Suprapubic skin (tissue), 4 donors: ENCODE measurements around the gene PLCG2. TPM values are rescaled to one million over a fixed set of nuclear protein-coding genes. Genes with fewer than 3 reads are reported as not detected.

ENCODE experiments used
- DNase-seq, 2 donors: peaks; one replicate each; pipeline ENCODE4 v3.0.0-alpha.2; 2019; ENCODE audit warnings: low spot score in 2 of 2
- H3K27ac ChIP-seq: fragments of 200-600 bp; sonication (generic); one replicate; pipeline ENCODE4 v1.5.1; 2019
- H3K27me3 ChIP-seq: fragments of 200-600 bp; sonication (generic); one replicate; pipeline ENCODE4 v1.5.1; 2019
- H3K36me3 ChIP-seq: fragments of 200-600 bp; sonication (generic); one replicate; pipeline ENCODE4 v1.5.1; 2019
- H3K4me1 ChIP-seq: fragments of 200-600 bp; sonication (generic); one replicate; pipeline ENCODE4 v1.5.1; 2019
- H3K4me3 ChIP-seq: fragments of 200-600 bp; sonication (generic); one replicate; pipeline ENCODE4 v1.5.1; 2019; ENCODE audit warnings: mild to moderate bottlenecking
- H3K9me3 ChIP-seq: fragments of 200-600 bp; sonication (generic); one replicate; pipeline ENCODE4 v1.5.1; 2019
- CTCF ChIP-seq, 2 donors: fragments of 200-600 bp in 1 of 2; fragments of 450-650 bp in 1 of 2; sonication (generic) in 1 of 2; IDR thresholded peaks; one replicate each; pipeline ENCODE4 v1.5.1; 2016 to 2019; ENCODE audit warnings: antibody characterized with exemption in 2 of 2, mild to moderate bottlenecking in 1 of 2, moderate library complexity in 1 of 2
- EP300 ChIP-seq: sonication (generic); formaldehyde crosslinking; IDR thresholded peaks from one replicate; pipeline ENCODE4 v1.6.1; 2017; ENCODE audit warnings: antibody characterized with exemption
- POLR2A ChIP-seq, 2 donors: fragments of 450-650 bp; IDR thresholded peaks; one replicate each; pipeline ENCODE4 v1.6.1; 2017; ENCODE audit warnings: antibody characterized with exemption in 2 of 2, mild to moderate bottlenecking in 2 of 2, moderate library complexity in 2 of 2
- POLR2AphosphoS5 ChIP-seq, 3 donors: sonication (generic); formaldehyde crosslinking; IDR thresholded peaks; one replicate each; pipeline ENCODE4 v1.6.1; 2017; ENCODE audit warnings: antibody characterized with exemption in 3 of 3
- WGBS: methylation state at CpG from one replicate; pipeline ENCODE4 v1.1.5; 2018; 5-methylcytosine and 5-hydroxymethylcytosine counted together
- total RNA-seq, 4 donors: library from RNA; depleted of rRNA; stranded (reverse); fragments of >200 nt; gene quantifications; one replicate each; pipeline ENCODE4 v1.1.0, GENCODE V29; 2016

PLCG2 gene
- total RNA-seq, 4 donors from 2014 or later: 6.5 to 24.1 (median 10.5) TPM

- Histone ChIP-seq H3K27me3 (no peaks in the 10 kb centered on the region), H3K27ac (no peak overlapping the region), H3K9me3 (no peaks in the 10 kb centered on the region), H3K4me1 (no peaks in the 10 kb centered on the region), H3K4me3 (no peak overlapping the region), H3K36me3 (peaks cover 17% of the 10 kb centered on the region)
- 84% methylated on average over 6 of the region's 6 CpGs for whole genome bisulfite sequencing
- TF ChIP-seq EP300: no peak
- no peak for TF ChIP-seq CTCF (IDR thresholded peaks at IDR 0.05)
- TF ChIP-seq POLR2AphosphoS5 (IDR thresholded peaks at IDR 0.05): no peak
- TF ChIP-seq POLR2A (IDR thresholded peaks at IDR 0.05): no peak
- DNase-seq: no peak
Observed at GRCh38 chr16:81899601-81900000, 120.5 kb downstream of the PLCG2 start.

- Histone ChIP-seq H3K9me3 (no peaks in the 10 kb centered on the region), H3K4me3 (no peak overlapping the region), H3K36me3 (peaks cover 17% of the 10 kb centered on the region), H3K4me1 (no peaks in the 10 kb centered on the region), H3K27ac (no peak overlapping the region), H3K27me3 (no peaks in the 10 kb centered on the region)
- TF ChIP-seq POLR2AphosphoS5 (IDR thresholded peaks at IDR 0.05): no peak
- TF ChIP-seq POLR2A (IDR thresholded peaks at IDR 0.05): no peak
- no peak for TF ChIP-seq CTCF (IDR thresholded peaks at IDR 0.05)
- 92% methylated on average over 3 of the region's 3 CpGs for WGBS
- DNase-seq: no peak
Observed at GRCh38 chr16:81900014-81900413, 120.9 kb downstream of the PLCG2 start.

GRCh38 chr16:81900456-81900855, 121.4 kb downstream of the PLCG2 start:
- no peaks in the 10 kb centered on the region for H3K9me3 ChIP-seq
- H3K36me3 ChIP-seq: peaks cover 17% of the 10 kb centered on the region
- 85% methylated on average over 4 of the region's 17 CpGs for WGBS
- DNase-seq: no peak
- H3K4me1 ChIP-seq: no peaks in the 10 kb centered on the region
- H3K4me3 ChIP-seq: no peak overlapping the region
- H3K27me3 ChIP-seq: no peaks in the 10 kb centered on the region
- H3K27ac ChIP-seq: no peak overlapping the region
- TF ChIP-seq POLR2A (IDR thresholded peaks at IDR 0.05) (no peak), EP300 (no peak), CTCF (IDR thresholded peaks at IDR 0.05) (no peak), POLR2AphosphoS5 (IDR thresholded peaks at IDR 0.05) (no peak)

- H3K4me1 ChIP-seq: no peaks in the 10 kb centered on the region
- no peak for TF ChIP-seq POLR2A (IDR thresholded peaks at IDR 0.05)
- no peak for TF ChIP-seq CTCF (IDR thresholded peaks at IDR 0.05)
- no peak for TF ChIP-seq EP300
- TF ChIP-seq POLR2AphosphoS5 (IDR thresholded peaks at IDR 0.05): no peak
- H3K27me3 ChIP-seq: no peaks in the 10 kb centered on the region
- DNase-seq: no peak
- no peak overlapping the region for H3K27ac ChIP-seq
- H3K9me3 ChIP-seq: no peaks in the 10 kb centered on the region
- WGBS: 70% methylated on average over 6 of the region's 6 CpGs
- H3K4me3 ChIP-seq: no peak overlapping the region
- peaks cover 9% of the 10 kb centered on the region for H3K36me3 ChIP-seq
Observed at GRCh38 chr16:81901484-81901883, 122.4 kb downstream of the PLCG2 start.

GRCh38 chr16:81902025-81902424, 122.9 kb downstream of the PLCG2 start:
- no peaks in the 10 kb centered on the region for H3K9me3 ChIP-seq
- WGBS: 69% methylated on average over 9 of the region's 9 CpGs
- peaks cover 9% of the 10 kb centered on the region for H3K36me3 ChIP-seq
- H3K4me1 ChIP-seq: no peaks in the 10 kb centered on the region
- DNase-seq: no peak
- H3K27me3 ChIP-seq: no peaks in the 10 kb centered on the region
- no peak overlapping the region for H3K4me3 ChIP-seq
- no peak for TF ChIP-seq CTCF (IDR thresholded peaks at IDR 0.05)
- no peak for TF ChIP-seq EP300
- TF ChIP-seq POLR2A (IDR thresholded peaks at IDR 0.05): no peak
- TF ChIP-seq POLR2AphosphoS5 (IDR thresholded peaks at IDR 0.05): no peak
- no peak overlapping the region for H3K27ac ChIP-seq
